Measurements from ENCODE around the gene HOXC4. TPM values are rescaled to one million over a fixed set of nuclear protein-coding genes. Genes with fewer than 3 reads are reported as not detected.

HOXC4 gene
- total RNA-seq, 2 experiments from 2014 or later, result not detected

- H3K4me3 ChIP-seq (ENCODE audit: low read length), result no peak overlapping the region
- no peaks in the 10 kb centered on the region for H3K36me3 ChIP-seq (ENCODE audit: insufficient read depth, low read length)
- peaks cover 94 to 97% of the 10 kb centered on the region in 2 experiments for H3K27me3 ChIP-seq (ENCODE audit: control insufficient read depth in 1 of 2, insufficient read depth in 2 of 2, low read length in 2 of 2)
- Mint-ChIP-seq H3K9me3 (no peaks in the 10 kb centered on the region), H3K36me3 (ENCODE audit: low read depth) (no peaks in the 10 kb centered on the region), H3K4me1 (ENCODE audit: low read depth) (peaks cover 50% of the 10 kb centered on the region), H3K4me3 (no peak overlapping the region), H3K27me3 (peaks cover 100% of the 10 kb centered on the region), H3K27ac (no peak overlapping the region)
- intact Hi-C loops (cut with DNase I, micrococcal nuclease), result no loop called here
- ATAC-seq (ENCODE audit: poor library complexity) (no peak), DNase-seq (no peak)
- peaks cover 45% of the 10 kb centered on the region for H3K4me1 ChIP-seq (ENCODE audit: insufficient read depth, low read length)
- ChIA-PET POLR2A (interaction anchor here (0.7 kb wide), 1 partner anchor 22 kb away, joined by 4 read pairs; the partner anchor contains the start of gene HOXC5), CTCF (interaction anchor here (0.9 to 5.6 kb wide), 2 partner anchors 190 to 196 kb away, joined by 4 to 40 read pairs; no protein-coding TSS in a partner anchor)
- no peak overlapping the region for H3K27ac ChIP-seq (ENCODE audit: low read depth in 1 of 2, low read length in 2 of 2)
- TF ChIP-seq CTCF (IDR thresholded peaks at IDR 0.05), result no peak
- peaks cover 0 to 37% of the 10 kb centered on the region in 2 experiments for H3K9me3 ChIP-seq (ENCODE audit: control insufficient read depth in 1 of 2, insufficient read depth in 1 of 2, low read length in 2 of 2)
These were observed 42.5 kb upstream of the HOXC4 start for GRCh38 chr12:54010972-54011664.

DNA sequence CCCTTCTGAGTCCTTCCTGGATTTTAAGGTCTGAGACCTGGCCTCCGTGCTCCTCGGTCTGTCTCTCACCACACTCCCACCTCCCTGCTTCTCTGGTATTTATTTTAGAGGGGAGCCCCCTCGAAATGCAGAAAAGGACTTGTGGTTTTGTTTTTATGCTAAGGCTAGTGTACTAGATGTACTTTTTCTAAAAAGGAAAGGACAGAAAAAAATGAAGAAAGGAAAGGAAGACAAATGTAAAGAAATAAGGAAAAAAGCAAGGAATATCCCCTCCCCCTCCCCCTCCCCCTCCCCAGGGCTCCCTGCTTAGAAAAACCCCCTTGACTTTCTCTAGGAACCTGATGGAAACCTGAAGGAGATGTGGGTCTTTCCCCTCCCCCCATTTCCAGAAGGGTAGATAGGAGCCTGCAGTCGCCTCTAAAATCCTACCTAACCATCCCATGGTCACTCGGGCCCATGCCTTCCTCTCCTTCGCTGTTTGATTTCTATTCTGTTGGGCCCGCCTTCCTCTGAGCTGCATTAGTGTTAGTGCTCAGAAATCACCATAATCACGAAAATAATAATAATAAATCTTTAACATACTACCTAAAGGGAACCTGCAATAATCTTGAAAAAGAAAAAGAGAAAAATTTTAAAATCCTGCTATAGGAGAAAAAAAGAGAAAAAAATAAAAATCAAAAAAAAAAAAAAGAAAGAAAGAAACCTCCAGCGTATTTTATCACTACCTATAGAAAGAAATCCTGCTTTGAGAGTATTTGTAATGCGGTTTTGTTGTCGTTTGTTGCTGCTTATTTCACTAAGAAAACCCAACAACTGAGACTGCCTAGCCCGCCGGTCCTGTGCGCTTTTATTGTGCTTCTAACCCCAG, 41.7 kb upstream of the HOXC4 start:
- H3K4me1 Mint-ChIP-seq (ENCODE audit: low read depth), result peaks cover 45% of the 10 kb centered on the region

More for the DNA sequence above, 41.7 kb upstream of the HOXC4 start:
- ATAC-seq (ENCODE audit: poor library complexity) (no peak), DNase-seq (no peak)
- Mint-ChIP-seq H3K36me3 (ENCODE audit: low read depth) (no peaks in the 10 kb centered on the region), H3K4me3 (no peak overlapping the region), H3K27ac (no peak overlapping the region), H3K27me3 (peaks cover 100% of the 10 kb centered on the region), H3K9me3 (no peaks in the 10 kb centered on the region)
- Histone ChIP-seq H3K36me3 (ENCODE audit: insufficient read depth, low read length) (no peaks in the 10 kb centered on the region), H3K9me3 (ENCODE audit: control insufficient read depth in 1 of 2, insufficient read depth in 1 of 2, low read length in 2 of 2) (peaks cover 0 to 29% of the 10 kb centered on the region in 2 experiments), H3K27me3 (ENCODE audit: control insufficient read depth in 1 of 2, insufficient read depth in 2 of 2, low read length in 2 of 2) (peaks cover 93% of the 10 kb centered on the region in 2 experiments), H3K4me1 (ENCODE audit: insufficient read depth, low read length) (peaks cover 44% of the 10 kb centered on the region), H3K4me3 (ENCODE audit: low read length) (no peak overlapping the region), H3K27ac (ENCODE audit: low read depth in 1 of 2, low read length in 2 of 2) (no peak overlapping the region)
- intact Hi-C loops (cut with DNase I, micrococcal nuclease), result no loop called here
- ChIA-PET POLR2A (interaction anchor here (0.7 kb wide), 1 partner anchor 21 kb away, joined by 4 read pairs; the partner anchor contains the start of gene HOXC5), CTCF (interaction anchor here (1.7 kb wide), 1 partner anchor 189 kb away, joined by 6 read pairs; no protein-coding TSS in a partner anchor)
- no peak for TF ChIP-seq CTCF (IDR thresholded peaks at IDR 0.05)

Measured in CD4-positive, alpha-beta T cell (primary cell).